Activated CD8-positive, alpha-beta T cell treated with anti-CD3 and anti-CD28 coated beads, Interleukin-2, amount 10 ng/mL, durations not matched to agents 7 days and 5 days (primary cell): ENCODE measurements around the gene TMEM117. TPM values are rescaled to one million over a fixed set of nuclear protein-coding genes. Genes with fewer than 3 reads are reported as not detected.
A peak's percentile ranks its signal among the peaks of the same experiment; 100 is the strongest.

Experiments used
- ATAC-seq: fragments of 150-1000 bp; cut with Tn5 transposase; one replicate; pipeline ENCODE4 v1.10.0; 2021; ENCODE audit warnings: moderate library complexity
- CTCF ChIA-PET: fragments of 350-600 bp; sonication (Branson Sonifier 250); formaldehyde crosslinking; loops from one replicate; lab custom pipeline; 2021; ENCODE audit warnings: antibody characterized with exemption; lab: Charles Lee
- POLR2A ChIA-PET: fragments of 350-600 bp; sonication (Branson Sonifier 250); formaldehyde crosslinking; loops from one replicate; lab custom pipeline; 2021; ENCODE audit warnings: antibody characterized with exemption; lab: Charles Lee
- DNase-seq: peaks from one replicate; pipeline ENCODE4 v3.0.0-alpha.2; 2020
- H3K27ac Mint-ChIP-seq: one replicate; pipeline ENCODE4 v1.8.0; 2021; ENCODE audit warnings: mild to moderate bottlenecking, mixed read lengths
- H3K27me3 Mint-ChIP-seq: one replicate; pipeline ENCODE4 v1.8.0; 2021; ENCODE audit warnings: low read depth, mixed read lengths
- H3K36me3 Mint-ChIP-seq: one replicate; pipeline ENCODE4 v1.8.0; 2021; ENCODE audit warnings: low read depth, mixed read lengths
- H3K4me1 Mint-ChIP-seq: one replicate; pipeline ENCODE4 v1.8.0; 2021; ENCODE audit warnings: low read depth, mixed read lengths
- H3K4me3 Mint-ChIP-seq: one replicate; pipeline ENCODE4 v1.8.0; 2021; ENCODE audit warnings: mild to moderate bottlenecking, mixed read lengths
- H3K9me3 Mint-ChIP-seq: one replicate; pipeline ENCODE4 v1.8.0; 2022; ENCODE audit warnings: mixed read lengths; ENCODE audit not compliant: insufficient read depth
- total RNA-seq, 2 experiments: library from RNA; stranded (reverse); gene quantifications; one replicate each; pipeline ENCODE4 v1.2.3, GENCODE V29; 2021

Gene TMEM117
- total RNA-seq, 2 experiments from 2014 or later: 0.24 to 0.86 TPM

- H3K36me3 Mint-ChIP-seq: no peaks in the 10 kb centered on the region
- ChIA-PET POLR2A (no interaction called here), CTCF (no interaction called here)
- H3K27ac Mint-ChIP-seq: no peak overlapping the region
- no peak for DNase-seq
- H3K27me3 Mint-ChIP-seq: no peaks in the 10 kb centered on the region
- H3K4me1 Mint-ChIP-seq: no peaks in the 10 kb centered on the region
- H3K4me3 Mint-ChIP-seq: no peak overlapping the region
- ATAC-seq: no peak
- H3K9me3 Mint-ChIP-seq: no peaks in the 10 kb centered on the region
These were observed 130.0 kb downstream of the TMEM117 start for GRCh38 chr12:43965899-43966298.

DNA sequence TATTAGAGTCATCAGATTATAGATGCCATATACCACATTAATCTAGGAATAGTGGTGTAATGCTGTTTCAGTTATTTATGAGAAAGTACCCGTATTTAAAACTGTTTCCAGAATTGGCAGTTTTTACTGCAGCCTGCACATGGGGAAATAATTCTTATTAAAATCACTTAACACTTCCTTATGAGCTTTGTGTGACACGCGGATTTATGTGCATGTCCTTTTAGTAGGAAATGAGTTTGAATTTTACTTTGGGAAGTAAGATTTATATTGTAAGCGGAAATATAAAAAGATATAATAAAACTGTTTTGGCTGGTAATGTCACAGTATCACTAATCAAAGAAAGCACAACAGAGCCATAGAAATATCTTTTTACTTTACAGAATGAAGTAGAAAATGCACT, 132.9 kb downstream of the TMEM117 start:
- no peak overlapping the region for H3K4me3 Mint-ChIP-seq
- no peak for DNase-seq

GRCh38 chr12:43969882-43970281, 134.0 kb downstream of the TMEM117 start:
- no peaks in the 10 kb centered on the region for H3K9me3 Mint-ChIP-seq
- POLR2A ChIA-PET: no interaction called here
- CTCF ChIA-PET: no interaction called here

More for the DNA sequence above, 132.9 kb downstream of the TMEM117 start:
- H3K4me1 Mint-ChIP-seq: no peaks in the 10 kb centered on the region
- no peak for ATAC-seq
- no peaks in the 10 kb centered on the region for H3K27me3 Mint-ChIP-seq
- no peaks in the 10 kb centered on the region for H3K36me3 Mint-ChIP-seq
- no peak overlapping the region for H3K27ac Mint-ChIP-seq
- H3K9me3 Mint-ChIP-seq: no peaks in the 10 kb centered on the region
- CTCF ChIA-PET: no interaction called here
- POLR2A ChIA-PET: no interaction called here

GRCh38 chr12:43973385-43973784, 137.5 kb downstream of the TMEM117 start:
- POLR2A ChIA-PET: no interaction called here
- CTCF ChIA-PET: no interaction called here
- ATAC-seq (no peak), DNase-seq (no peak)
- Mint-ChIP-seq H3K36me3 (no peaks in the 10 kb centered on the region), H3K9me3 (peaks cover 5% of the 10 kb centered on the region), H3K27me3 (no peaks in the 10 kb centered on the region), H3K4me3 (no peak overlapping the region), H3K4me1 (no peaks in the 10 kb centered on the region), H3K27ac (no peak overlapping the region)

More at GRCh38 chr12:43969882-43970281, 134.0 kb downstream of the TMEM117 start:
- no peaks in the 10 kb centered on the region for H3K27me3 Mint-ChIP-seq
- no peak overlapping the region for H3K27ac Mint-ChIP-seq
- no peaks in the 10 kb centered on the region for H3K36me3 Mint-ChIP-seq
- H3K4me1 Mint-ChIP-seq: no peaks in the 10 kb centered on the region
- ATAC-seq: no peak
- DNase-seq: no peak
- H3K4me3 Mint-ChIP-seq: no peak overlapping the region

DNA sequence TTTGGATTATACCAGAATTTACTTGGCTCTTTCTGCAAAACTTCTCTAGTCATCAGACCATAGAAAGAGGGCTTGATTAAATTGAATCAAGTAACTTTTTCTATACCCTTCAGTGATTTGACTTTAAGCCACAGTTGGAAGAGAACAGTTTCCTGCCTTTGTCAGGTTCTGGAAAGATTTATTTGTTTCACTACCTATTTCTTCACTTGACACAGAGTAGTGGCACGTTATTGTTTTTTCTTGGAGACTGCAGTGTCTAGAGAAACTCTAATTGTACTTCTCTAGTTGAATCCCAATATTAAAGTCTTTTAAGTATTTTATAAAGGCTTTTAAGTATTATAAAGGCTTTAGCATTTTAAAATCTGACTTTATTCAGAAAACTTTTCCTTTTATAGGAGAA, 138.1 kb downstream of the TMEM117 start:
- DNase-seq (no peak), ATAC-seq (no peak)
- Mint-ChIP-seq H3K36me3 (no peaks in the 10 kb centered on the region), H3K4me1 (no peaks in the 10 kb centered on the region), H3K9me3 (peaks cover 5% of the 10 kb centered on the region), H3K27ac (no peak overlapping the region), H3K4me3 (no peak overlapping the region), H3K27me3 (no peaks in the 10 kb centered on the region)
- ChIA-PET POLR2A (no interaction called here), CTCF (no interaction called here)

DNA sequence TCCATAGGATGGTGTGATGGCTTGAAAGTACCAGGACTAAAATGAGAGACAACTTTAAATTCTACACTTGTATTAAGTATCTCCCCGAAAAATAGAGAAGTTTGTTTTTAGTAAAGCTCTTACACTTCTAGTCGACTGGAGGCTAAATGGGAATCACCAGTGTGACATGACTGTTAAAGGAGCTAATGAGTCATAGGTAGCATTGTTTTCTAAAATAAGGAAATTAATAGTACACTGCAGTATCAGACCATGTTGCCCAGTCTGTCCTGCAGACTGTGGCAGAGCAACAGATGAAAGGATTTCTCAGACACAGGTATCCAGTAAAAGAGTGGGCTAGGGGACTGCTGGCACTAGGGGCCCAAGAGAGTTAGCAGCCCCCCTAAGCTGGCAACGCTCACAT, 140.1 kb downstream of the TMEM117 start:
- H3K27me3 Mint-ChIP-seq: no peaks in the 10 kb centered on the region
- POLR2A ChIA-PET: no interaction called here
- DNase-seq: no peak
- H3K9me3 Mint-ChIP-seq: peaks cover 8% of the 10 kb centered on the region
- H3K27ac Mint-ChIP-seq: no peak overlapping the region
- ATAC-seq: no peak
- no peaks in the 10 kb centered on the region for H3K36me3 Mint-ChIP-seq
- CTCF ChIA-PET: interaction anchor here (0.9 kb wide), 1 partner anchor 33 kb away, joined by 3 read pairs; no protein-coding TSS in a partner anchor
- no peak overlapping the region for H3K4me3 Mint-ChIP-seq
- no peaks in the 10 kb centered on the region for H3K4me1 Mint-ChIP-seq

GRCh38 chr12:43978556-43978955, 142.7 kb downstream of the TMEM117 start:
- CTCF ChIA-PET: no interaction called here
- Mint-ChIP-seq H3K27ac (no peak overlapping the region), H3K27me3 (no peaks in the 10 kb centered on the region), H3K4me1 (no peaks in the 10 kb centered on the region), H3K9me3 (peaks cover 8% of the 10 kb centered on the region), H3K36me3 (no peaks in the 10 kb centered on the region), H3K4me3 (no peak overlapping the region)
- POLR2A ChIA-PET: interaction anchor here (0.6 kb wide), 1 partner anchor 428 kb away, joined by 3 read pairs; no protein-coding TSS in a partner anchor
- DNase-seq (no peak), ATAC-seq (no peak)

GRCh38 chr12:43979450-43979849, 143.6 kb downstream of the TMEM117 start:
- no peaks in the 10 kb centered on the region for H3K4me1 Mint-ChIP-seq
- DNase-seq: no peak
- no peaks in the 10 kb centered on the region for H3K27me3 Mint-ChIP-seq
- peaks cover 8% of the 10 kb centered on the region for H3K9me3 Mint-ChIP-seq
- no peak overlapping the region for H3K27ac Mint-ChIP-seq
- POLR2A ChIA-PET: no interaction called here
- CTCF ChIA-PET: no interaction called here
- ATAC-seq: no peak
- H3K4me3 Mint-ChIP-seq: no peak overlapping the region
- no peaks in the 10 kb centered on the region for H3K36me3 Mint-ChIP-seq

DNA sequence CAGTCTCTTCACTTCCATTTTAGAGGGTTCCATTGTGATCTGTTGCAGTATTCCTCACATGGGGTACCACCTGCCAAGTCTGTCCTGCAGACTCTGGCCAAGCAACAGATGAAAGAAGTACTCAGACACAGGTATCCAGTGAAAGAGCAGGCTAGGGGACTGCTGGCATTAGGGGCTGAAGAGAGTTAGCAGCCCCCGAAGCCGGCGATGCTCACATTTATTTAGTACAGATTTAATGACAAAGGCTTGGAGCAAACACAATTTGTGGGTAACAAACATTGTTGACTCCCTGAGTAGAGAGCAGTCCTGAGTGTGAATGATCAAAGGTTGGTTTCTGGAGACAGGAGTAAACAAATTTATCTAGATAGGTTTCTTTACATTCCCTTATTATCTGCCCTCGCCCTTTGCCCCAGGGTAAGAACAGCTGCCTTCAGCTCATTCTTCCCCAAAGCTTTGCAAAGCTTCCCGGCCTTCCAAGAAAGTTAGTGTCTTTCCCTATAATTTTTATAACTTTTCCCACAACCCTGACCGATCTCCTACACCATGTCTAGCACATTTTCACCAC, 144.8 kb downstream of the TMEM117 start:
- Mint-ChIP-seq H3K27ac (no peak overlapping the region), H3K4me3 (no peak overlapping the region), H3K9me3 (peaks cover 8% of the 10 kb centered on the region), H3K27me3 (no peaks in the 10 kb centered on the region), H3K4me1 (no peaks in the 10 kb centered on the region), H3K36me3 (no peaks in the 10 kb centered on the region)
- POLR2A ChIA-PET: no interaction called here
- no peak for DNase-seq
- CTCF ChIA-PET: interaction anchor here (1.0 kb wide), 1 partner anchor 21 kb away, joined by 3 read pairs; no protein-coding TSS in a partner anchor
- no peak for ATAC-seq

GRCh38 chr12:43981726-43982125, 145.8 kb downstream of the TMEM117 start:
- ATAC-seq: no peak
- CTCF ChIA-PET: interaction anchor here (1.0 kb wide), 1 partner anchor 20 kb away, joined by 3 read pairs; no protein-coding TSS in a partner anchor
- Mint-ChIP-seq H3K27me3 (no peaks in the 10 kb centered on the region), H3K9me3 (peaks cover 5% of the 10 kb centered on the region), H3K4me1 (no peaks in the 10 kb centered on the region), H3K4me3 (no peak overlapping the region), H3K36me3 (no peaks in the 10 kb centered on the region), H3K27ac (no peak overlapping the region)
- POLR2A ChIA-PET: no interaction called here
- no peak for DNase-seq

- no peak overlapping the region for H3K4me3 Mint-ChIP-seq
- H3K27me3 Mint-ChIP-seq: no peaks in the 10 kb centered on the region
- H3K4me1 Mint-ChIP-seq: no peaks in the 10 kb centered on the region
- peaks cover 4% of the 10 kb centered on the region for H3K9me3 Mint-ChIP-seq
- H3K27ac Mint-ChIP-seq: no peak overlapping the region
- POLR2A ChIA-PET: no interaction called here
- DNase-seq: no peak
- CTCF ChIA-PET: interaction anchor here (0.8 kb wide), 1 partner anchor 24 kb away, joined by 3 read pairs; no protein-coding TSS in a partner anchor
- no peaks in the 10 kb centered on the region for H3K36me3 Mint-ChIP-seq
- ATAC-seq: no peak
These were observed 146.7 kb downstream of the TMEM117 start for GRCh38 chr12:43982544-43982943.

DNA sequence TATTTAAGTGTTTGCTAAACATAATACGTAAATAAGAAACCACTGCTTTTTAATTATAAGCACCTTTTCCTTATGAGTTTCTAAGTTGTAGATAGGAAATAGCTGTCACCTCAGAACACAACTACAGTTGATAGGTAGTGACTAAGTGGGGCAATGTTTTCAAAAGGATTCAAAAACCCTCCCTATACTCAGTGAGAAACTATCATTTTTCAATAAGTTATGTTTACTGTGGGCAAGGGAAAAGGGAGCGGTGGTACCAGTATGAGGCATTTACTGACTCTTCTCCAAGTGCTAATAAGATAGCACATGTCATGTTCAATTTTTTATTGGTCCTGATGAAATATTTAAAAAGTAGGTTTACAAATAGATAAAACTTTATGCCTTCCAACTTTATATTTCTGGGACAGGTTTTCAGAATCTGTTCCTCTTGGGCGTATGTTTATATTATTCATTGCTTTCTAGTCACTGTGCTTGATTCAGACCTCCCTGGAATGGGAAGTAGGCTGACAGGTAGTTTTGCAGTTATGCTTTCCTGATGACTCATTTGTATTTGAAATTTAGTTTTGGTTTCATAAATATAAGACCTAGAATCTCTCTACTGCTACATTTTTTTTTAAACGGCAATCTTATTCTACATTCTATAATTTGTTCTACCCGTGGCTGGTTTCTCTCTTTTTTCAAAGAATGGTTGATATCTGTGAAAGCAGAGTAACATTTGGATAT, 153.1 kb downstream of the TMEM117 start:
- no peak overlapping the region for H3K27ac Mint-ChIP-seq

More for the DNA sequence above, 153.1 kb downstream of the TMEM117 start:
- POLR2A ChIA-PET: no interaction called here
- ATAC-seq (peak; percentile 39), DNase-seq (no peak)
- CTCF ChIA-PET: interaction anchor here (1.0 kb wide), 1 partner anchor 11 kb away, joined by 3 read pairs; no protein-coding TSS in a partner anchor
- Mint-ChIP-seq H3K4me1 (peaks cover 4% of the 10 kb centered on the region), H3K9me3 (no peaks in the 10 kb centered on the region), H3K4me3 (no peak overlapping the region), H3K27me3 (no peaks in the 10 kb centered on the region), H3K36me3 (no peaks in the 10 kb centered on the region)
